Sigmoid colon (tissue), 7 donors: ENCODE measurements around the gene RASSF7. TPM values are rescaled to one million over a fixed set of nuclear protein-coding genes. Genes with fewer than 3 reads are reported as not detected.

ENCODE experiments used
- DNase-seq: peaks from one replicate; pipeline ENCODE4 v3.0.0-alpha.2; 2019
- H3K27ac ChIP-seq, 4 donors: fragments of 200-600 bp; sonication (generic); one replicate each; pipeline ENCODE4 v1.5.1; 2016 to 2019; ENCODE audit warnings: mild to moderate bottlenecking in 1 of 4
- H3K27me3 ChIP-seq, 3 donors: fragments of 200-600 bp; sonication (generic); one replicate each; pipeline ENCODE4 v1.5.1; 2019; ENCODE audit warnings: mild to moderate bottlenecking in 1 of 3
- H3K36me3 ChIP-seq, 4 donors: fragments of 200-600 bp; sonication (generic); one replicate each; pipeline ENCODE4 v1.5.1; 2016 to 2019
- H3K4me1 ChIP-seq, 4 donors: fragments of 200-600 bp; sonication (generic); one replicate each; pipeline ENCODE4 v1.5.1; 2017 to 2019
- H3K4me3 ChIP-seq, 4 donors: fragments of 200-600 bp; sonication (generic); one replicate each; pipeline ENCODE4 v1.5.1; 2017 to 2019; ENCODE audit warnings: mild to moderate bottlenecking in 2 of 4, moderate library complexity in 1 of 4
- H3K9me3 ChIP-seq, 4 donors: fragments of 200-600 bp in 3 of 4; sonication (generic) in 3 of 4; one replicate each; pipeline versions ENCODE4 v1.5.1 to v1.6.1; 2013 to 2019
- CTCF ChIP-seq, 4 experiments: fragments of 450-650 bp in 3 of 4; fragments of 200-600 bp in 1 of 4; IDR thresholded peaks; one replicate each; pipeline ENCODE4 v1.5.1; 2016 to 2019; ENCODE audit warnings: antibody characterized with exemption in 4 of 4, mild to moderate bottlenecking in 3 of 4, moderate library complexity in 2 of 4
- EP300 ChIP-seq, 4 donors: sonication (generic); formaldehyde crosslinking; IDR thresholded peaks; one replicate each; pipeline ENCODE4 v1.6.1; 2017; ENCODE audit warnings: antibody characterized with exemption in 4 of 4
- POLR2A ChIP-seq, 2 donors: fragments of 450-650 bp; IDR thresholded peaks; one replicate each; pipeline ENCODE4 v1.6.1; 2016; ENCODE audit warnings: antibody characterized with exemption in 2 of 2, mild to moderate bottlenecking in 2 of 2, moderate library complexity in 2 of 2
- POLR2AphosphoS5 ChIP-seq, 4 donors: sonication (generic); formaldehyde crosslinking; IDR thresholded peaks; one replicate each; pipeline ENCODE4 v1.6.1; 2017; ENCODE audit warnings: antibody characterized with exemption in 4 of 4
- WGBS, 2 donors: extraction: QIAGEN DNeasy Blood & Tissue Kit; methylation state at CpG; one replicate each; pipeline ENCODE4 v1.1.7; 2013; 5-methylcytosine and 5-hydroxymethylcytosine counted together
- intact Hi-C: fragments of 100-400 bp; cut with DNase I; formaldehyde crosslinking; loops from one replicate; pipeline ENCODE4 v1.15.1; 2023
- polyA plus RNA-seq, 3 donors: library from polyadenylated mRNA; stranded (reverse); fragments of 200-250 nt; gene quantifications; one replicate each; pipeline ENCODE4 v1.2.3, GENCODE V29; 2013
- total RNA-seq, 4 donors: library from RNA; depleted of rRNA; stranded (reverse); fragments of >200 nt; gene quantifications; one replicate each; pipeline ENCODE4 v1.1.0, GENCODE V29; 2016
- donor health status: healthy with polysubstance abuse.
- donor health status: Bipolar disorder and iron deficiency.
- donor health status: healthy.

The RASSF7 gene
- total and polyA plus RNA-seq, 7 donors: 3.0 to 122 (median 5.4) TPM

DNA sequence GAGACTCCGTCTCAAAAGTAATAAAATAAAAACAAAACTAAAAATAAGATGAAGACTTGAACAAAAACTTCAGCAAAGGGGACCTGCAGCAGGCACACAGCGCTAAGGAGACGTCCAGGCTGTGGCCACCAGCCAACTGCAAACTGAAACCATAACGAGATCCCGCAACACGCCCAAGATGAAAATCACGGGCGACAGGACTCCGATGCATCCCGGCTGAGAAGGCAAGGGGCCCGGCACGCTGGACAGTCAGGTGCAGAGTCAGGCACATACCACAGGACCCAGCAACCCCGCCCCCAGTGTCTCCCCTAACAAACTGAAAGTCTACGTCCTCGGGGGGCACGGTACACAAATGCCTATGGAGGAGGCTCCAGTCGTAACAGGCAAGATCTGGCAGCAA, 34.6 kb upstream of the RASSF7 start:
- no peaks in the 10 kb centered on the region for H3K4me1 ChIP-seq
- H3K27ac ChIP-seq: no peak overlapping the region
- TF ChIP-seq POLR2AphosphoS5 (IDR thresholded peaks at IDR 0.05): no peak
- no peak for TF ChIP-seq CTCF (IDR thresholded peaks at IDR 0.05)
- TF ChIP-seq EP300 (IDR thresholded peaks at IDR 0.05): no peak
- TF ChIP-seq POLR2A (IDR thresholded peaks at IDR 0.05): no peak
- DNase-seq: no peak
- H3K36me3 ChIP-seq: peaks cover 0 to 2% (median under 1%) of the 10 kb centered on the region in 4 donors
- no peaks in the 10 kb centered on the region for H3K27me3 ChIP-seq
- no peaks in the 10 kb centered on the region for H3K9me3 ChIP-seq
- H3K4me3 ChIP-seq: no peak overlapping the region
- intact Hi-C loops: no loop called here
- 69 to 84% methylated on average over 17 of the region's 17 CpGs for whole genome bisulfite sequencing, 2 donors

GRCh38 chr11:528166-528814, 32.5 kb upstream of the RASSF7 start:
- Histone ChIP-seq H3K9me3 (no peaks in the 10 kb centered on the region), H3K36me3 (peaks cover 0 to 23% (median 18%) of the 10 kb centered on the region in 4 donors), H3K27ac (no peak overlapping the region), H3K27me3 (no peaks in the 10 kb centered on the region), H3K4me1 (peaks cover 0 to 2% (median 0%) of the 10 kb centered on the region in 4 donors), H3K4me3 (no peak overlapping the region)
- no peak for DNase-seq
- WGBS, 2 donors: 86 to 87% methylated on average over 30 of the region's 30 CpGs
- intact Hi-C loops: no loop called here
- no peak for TF ChIP-seq CTCF (IDR thresholded peaks at IDR 0.05)
- no peak for TF ChIP-seq EP300 (IDR thresholded peaks at IDR 0.05)
- no peak for TF ChIP-seq POLR2AphosphoS5 (IDR thresholded peaks at IDR 0.05)
- no peak for TF ChIP-seq POLR2A (IDR thresholded peaks at IDR 0.05)

DNA sequence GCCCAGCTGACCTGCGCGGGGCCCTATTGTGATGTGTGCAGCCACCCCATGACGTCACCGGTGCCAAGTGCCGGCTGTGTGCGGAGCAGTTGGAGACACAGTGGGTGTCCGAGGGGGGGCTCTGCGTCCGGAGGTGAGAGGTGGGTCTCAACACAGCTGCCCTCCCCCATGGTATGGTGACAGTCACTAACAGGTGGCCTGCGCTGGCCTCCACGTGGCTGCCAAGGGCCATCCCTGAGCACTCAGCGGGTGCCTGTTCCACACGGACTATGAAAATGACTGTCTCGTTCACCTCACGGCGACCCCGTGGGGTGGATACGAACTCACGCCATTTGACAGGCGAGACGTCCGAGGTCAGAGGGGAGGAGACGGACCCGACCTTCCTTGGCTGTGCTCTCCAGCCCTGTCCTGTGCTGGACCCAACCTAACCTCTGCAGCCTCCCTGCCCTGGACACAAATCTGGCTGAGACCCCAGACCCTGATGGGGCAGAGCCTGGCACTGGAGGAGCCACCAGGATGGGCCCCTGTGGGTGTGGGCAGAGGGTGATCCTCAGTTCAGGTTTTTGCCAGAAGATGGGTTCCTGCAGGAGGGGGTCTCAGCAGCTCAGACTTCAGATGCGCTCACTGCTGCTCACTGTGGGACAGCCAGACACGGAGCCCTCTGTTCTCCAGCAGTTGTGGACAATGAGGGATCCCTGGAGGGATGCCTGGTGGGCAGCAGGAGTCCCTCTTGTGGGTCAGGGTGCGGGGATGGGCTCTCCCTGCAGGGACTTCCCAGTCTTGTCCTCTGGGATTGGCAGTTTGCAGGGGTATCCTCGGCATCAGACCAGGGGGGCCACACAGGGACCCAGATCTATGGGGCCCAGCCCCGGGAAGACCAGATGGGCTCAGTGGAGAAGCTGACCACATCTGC, 31.7 kb upstream of the RASSF7 start:
- intact Hi-C loops: no loop called here
- no peak for DNase-seq
- Histone ChIP-seq H3K27ac (no peak overlapping the region), H3K9me3 (no peaks in the 10 kb centered on the region), H3K4me3 (no peak overlapping the region), H3K27me3 (no peaks in the 10 kb centered on the region), H3K36me3 (peaks cover 0 to 28% (median 22%) of the 10 kb centered on the region in 4 donors), H3K4me1 (peaks cover 0 to 10% (median 5%) of the 10 kb centered on the region in 4 donors)
- TF ChIP-seq CTCF (IDR thresholded peaks at IDR 0.05): no peak
- no peak for TF ChIP-seq POLR2A (IDR thresholded peaks at IDR 0.05)
- no peak for TF ChIP-seq EP300 (IDR thresholded peaks at IDR 0.05)
- no peak for TF ChIP-seq POLR2AphosphoS5 (IDR thresholded peaks at IDR 0.05)
- WGBS, 2 donors: 78 to 82% methylated on average over 29 of the region's 29 CpGs

GRCh38 chr11:529728-530411, 30.9 kb upstream of the RASSF7 start:
- H3K4me3 ChIP-seq: no peak overlapping the region
- no peak overlapping the region for H3K27ac ChIP-seq
- H3K4me1 ChIP-seq: peaks cover 0 to 16% (median 13%) of the 10 kb centered on the region in 4 donors
- DNase-seq: no peak
- intact Hi-C loops: loop anchor here (10.0 kb wide), 1 partner anchor 295 kb away; the partner anchor contains the start of genes PSMD13 and SIRT3
- 79 to 86% methylated on average over 18 of the region's 18 CpGs for WGBS, 2 donors
- H3K36me3 ChIP-seq: peaks cover 0 to 28% (median 22%) of the 10 kb centered on the region in 4 donors
- H3K9me3 ChIP-seq: no peaks in the 10 kb centered on the region
- TF ChIP-seq POLR2AphosphoS5 (IDR thresholded peaks at IDR 0.05): no peak
- no peak for TF ChIP-seq EP300 (IDR thresholded peaks at IDR 0.05)
- no peak for TF ChIP-seq POLR2A (IDR thresholded peaks at IDR 0.05)
- no peak for TF ChIP-seq CTCF (IDR thresholded peaks at IDR 0.05)
- H3K27me3 ChIP-seq: no peaks in the 10 kb centered on the region
